Left cardiac atrium (tissue), 4 donors: ENCODE measurements around the gene ADRM1. TPM values are rescaled to one million over a fixed set of nuclear protein-coding genes. Genes with fewer than 3 reads are reported as not detected.
A peak's percentile ranks its signal among the peaks of the same experiment; 100 is the strongest.

Experiments used
- ATAC-seq, 2 donors: fragments of 200-7000 bp; cut with Tn5 transposase; one replicate each; pipeline ENCODE4 v1.9.1; 2020; ENCODE audit warnings: mild to moderate bottlenecking in 2 of 2, moderate library complexity in 2 of 2
- DNase-seq: peaks from one replicate; pipeline ENCODE4 v3.0.0-alpha.2; 2020
- intact Hi-C, 2 donors: fragments of 100-400 bp; cut with DNase I; formaldehyde crosslinking; loops; one replicate each; pipeline versions ENCODE4 v1.14.1 to v1.15.1; 2022 to 2023
- total RNA-seq, 2 donors: library from RNA; stranded (reverse); fragmentation: NEBNext Ultra II Directional; extraction: Animal tissue kit (Norgen Biotek cat#: 25700); gene quantifications; one replicate each; pipeline ENCODE4 v1.2.1, GENCODE V29; 2021
- donor health status: DM: no; HTN: yes; CAD: no.
- donor health status: DM: no; HTN: yes; CAD: no; lungs with severe emphysema.
- donor health status: DM: yes; HTN: yes; CAD: no.
- donor health status: Dilated cardiomyopathy.

ADRM1 gene
- total RNA-seq, 2 donors from 2014 or later: 57.9 to 76.9 TPM

DNA sequence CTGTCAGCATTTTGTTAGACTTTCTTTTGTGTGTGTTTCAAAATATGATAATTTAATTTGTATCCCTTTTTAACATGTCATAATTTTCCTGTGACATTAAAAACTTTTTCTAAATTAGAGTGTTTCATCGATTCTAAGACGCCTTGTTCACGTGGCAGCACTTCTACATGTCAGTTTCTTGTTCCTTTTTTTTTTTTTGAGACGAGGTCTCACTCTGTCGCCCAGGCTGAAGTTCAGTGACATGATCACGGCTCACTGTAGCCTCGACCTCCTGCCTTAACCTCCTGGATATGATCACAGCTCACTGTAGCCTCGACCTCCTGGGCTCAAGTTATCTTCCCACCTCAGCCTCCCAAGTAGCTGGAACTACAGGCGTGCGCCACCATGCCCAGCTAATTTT lies 27.6 kb upstream of the ADRM1 start:
- ATAC-seq: no peak
- no peak for DNase-seq

DNA sequence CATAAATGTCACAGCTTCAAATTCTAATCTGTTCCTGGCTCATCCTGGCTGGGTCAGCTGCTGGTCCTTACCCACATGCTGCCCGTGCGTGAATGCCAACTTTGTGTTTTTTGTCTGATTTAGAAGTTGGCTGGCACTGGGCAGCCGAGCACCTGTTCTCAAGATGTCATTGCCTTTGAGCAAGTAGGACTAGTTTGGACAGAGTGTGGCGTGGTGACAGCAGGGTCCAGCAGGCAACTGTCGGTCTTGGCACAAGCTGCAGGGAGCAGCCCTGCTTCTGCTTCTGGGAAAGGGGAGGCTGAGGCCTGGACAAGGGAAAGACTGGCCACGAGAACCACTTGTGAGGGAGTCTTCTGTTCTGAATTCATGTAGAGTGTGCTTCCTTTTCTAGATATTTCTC lies 26.4 kb upstream of the ADRM1 start:
- peak; percentile 34 to 43 for ATAC-seq
- DNase-seq: no peak
- intact Hi-C loops: no loop called here

More for the DNA sequence above, 27.6 kb upstream of the ADRM1 start:
- intact Hi-C loops: no loop called here

DNA sequence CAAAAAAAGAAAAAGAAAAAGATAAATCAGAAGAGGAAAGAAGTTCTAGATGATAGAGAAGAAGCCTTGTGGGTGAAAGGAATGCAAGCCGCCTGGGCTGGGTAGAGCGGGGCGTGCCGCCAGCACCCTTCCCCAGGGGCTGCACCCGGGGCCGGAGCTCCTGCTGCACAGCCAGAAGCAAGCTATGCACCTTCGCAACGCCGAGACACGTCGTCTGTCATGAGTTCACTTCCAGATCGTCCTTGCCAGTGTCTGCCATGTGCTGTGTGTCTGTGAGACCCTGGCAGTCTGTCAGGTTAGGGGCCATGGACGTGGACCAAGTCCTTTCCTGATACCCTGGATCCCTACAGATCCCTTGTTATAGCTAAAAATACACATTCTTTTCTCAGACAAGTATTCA lies 25.5 kb upstream of the ADRM1 start:
- intact Hi-C loops: no loop called here
- ATAC-seq (peak; percentile 19 to 72), DNase-seq (no peak)

DNA sequence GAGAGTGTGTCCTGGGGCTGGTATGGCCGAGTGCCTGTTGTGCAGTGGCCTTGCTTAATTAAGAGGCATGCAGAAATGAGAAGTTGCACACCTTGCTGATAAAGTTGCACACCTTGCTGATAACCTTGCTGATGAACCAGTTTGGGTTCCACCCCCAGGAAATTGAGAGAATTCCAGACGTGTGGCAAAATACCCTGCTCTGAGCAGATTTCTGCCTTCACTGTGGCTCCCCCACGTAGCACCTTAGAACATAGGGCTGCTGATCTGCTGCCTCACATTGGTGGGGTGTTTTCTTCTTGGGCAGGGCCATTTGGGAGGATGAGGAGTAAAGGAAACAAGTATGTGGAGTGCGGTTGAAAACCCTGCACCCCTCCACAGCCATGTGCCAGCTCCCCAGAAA lies 22.5 kb upstream of the ADRM1 start:
- intact Hi-C loops: no loop called here
- DNase-seq: no peak
- no peak for ATAC-seq

DNA sequence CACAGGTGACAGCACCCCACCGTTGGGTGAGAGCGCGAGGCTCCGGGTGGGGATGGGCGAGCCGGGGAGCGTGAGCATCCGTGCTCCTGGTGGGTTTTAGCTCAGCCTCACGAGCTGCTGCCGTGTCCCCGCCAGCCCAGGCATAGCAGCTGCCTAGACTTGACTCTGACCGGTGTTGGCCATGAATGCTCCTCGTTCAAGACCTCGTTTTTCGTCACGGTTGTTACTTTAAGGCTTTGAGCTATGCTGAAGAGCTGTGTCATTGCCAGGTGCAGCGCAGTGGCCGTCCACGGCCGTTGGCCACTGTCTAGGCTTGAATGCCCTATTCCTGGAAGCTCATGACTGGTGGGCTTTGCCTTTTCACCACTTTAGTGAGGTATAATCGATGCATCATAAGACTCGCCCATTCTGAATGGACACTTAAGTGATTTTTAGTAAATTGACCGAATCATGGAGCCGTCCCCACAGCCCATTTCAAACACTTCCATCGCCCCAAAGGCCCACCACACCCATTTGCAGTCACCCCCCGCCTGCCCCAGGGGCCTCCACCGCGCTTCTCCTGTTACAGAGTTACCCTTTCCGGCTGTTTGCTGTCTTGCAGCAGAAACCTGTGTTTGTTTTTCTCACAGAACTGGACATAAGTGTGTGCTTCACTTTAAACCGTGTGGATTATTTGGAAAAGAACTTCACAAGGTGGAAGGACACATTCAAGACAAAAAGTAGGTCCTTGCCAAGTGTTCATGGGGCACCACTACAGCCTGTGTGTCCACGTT lies 21.4 kb upstream of the ADRM1 start:
- ATAC-seq: no peak
- intact Hi-C loops: no loop called here
- no peak for DNase-seq

DNA sequence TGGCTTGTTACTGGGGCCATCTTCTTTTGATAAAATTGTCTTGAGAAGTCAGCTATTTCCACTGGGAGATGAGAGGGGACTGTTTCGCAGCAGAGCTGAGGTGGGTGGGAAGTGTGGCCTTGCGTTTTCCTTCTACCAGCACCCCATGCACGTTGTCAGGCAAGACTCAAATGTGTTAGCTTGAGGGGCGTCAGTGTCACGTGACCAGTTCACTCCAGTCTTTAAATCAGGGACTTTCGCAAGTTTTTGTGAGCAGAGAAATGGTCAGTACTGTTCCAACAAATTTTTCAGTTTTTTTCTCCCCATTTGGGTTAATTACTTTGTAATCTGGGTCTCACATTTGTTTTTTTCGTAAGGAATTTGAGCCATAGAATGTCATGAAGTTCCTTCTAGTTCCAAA lies 20.7 kb upstream of the ADRM1 start:
- no peak for DNase-seq
- ATAC-seq: no peak
- intact Hi-C loops: no loop called here

DNA sequence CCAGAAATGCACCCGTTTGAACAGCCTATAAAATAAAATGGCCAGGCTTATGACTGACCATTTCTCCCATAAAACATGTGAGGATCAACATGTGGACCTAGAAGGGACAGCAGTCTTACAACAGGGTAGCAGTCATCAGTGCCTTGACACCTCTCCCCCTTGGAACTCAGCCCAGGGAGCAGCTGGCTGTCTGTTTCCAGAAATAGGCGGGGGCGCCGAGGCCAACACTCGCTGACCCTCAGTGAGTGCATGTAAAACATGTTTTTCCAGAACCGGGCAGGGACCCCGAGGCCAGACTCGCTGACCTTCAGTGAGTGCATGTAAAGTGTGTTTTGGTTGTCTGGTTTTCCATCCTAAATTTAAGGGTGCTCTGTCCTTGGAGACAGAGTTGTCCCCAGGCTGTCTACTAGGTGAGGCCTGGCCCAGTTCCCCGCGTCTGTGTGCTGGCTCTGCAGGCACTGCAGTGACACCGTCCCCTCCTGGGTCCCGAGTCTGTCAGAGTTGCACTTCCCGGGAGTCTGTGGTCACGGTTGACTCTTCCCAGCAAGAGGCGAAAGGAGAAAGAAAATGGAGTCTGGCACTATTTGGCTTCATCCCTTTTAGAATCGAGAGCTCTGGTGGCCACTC lies 19.8 kb upstream of the ADRM1 start:
- peak; percentile 70 to 75 for ATAC-seq

DNA sequence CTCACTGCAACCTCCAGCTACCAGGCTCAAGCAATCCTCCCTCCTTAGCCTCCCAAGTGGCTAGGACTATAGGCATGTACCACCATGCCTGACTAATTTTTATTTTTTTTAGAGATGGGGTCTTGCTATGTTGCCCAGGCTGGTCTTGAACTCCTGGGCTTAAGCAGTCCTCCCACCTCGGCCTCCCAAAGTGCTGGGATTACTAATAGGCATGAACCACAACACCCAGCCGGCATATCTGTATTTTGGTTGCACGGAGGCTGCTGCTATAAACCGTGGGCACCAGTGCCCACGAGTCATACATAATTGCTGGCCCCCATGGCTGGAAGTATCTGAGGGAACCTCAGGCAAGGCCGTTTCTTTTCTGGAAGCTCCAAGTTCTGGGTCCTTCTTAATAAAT lies 18.3 kb upstream of the ADRM1 start:
- ATAC-seq: no peak
- intact Hi-C loops: no loop called here
- DNase-seq: no peak

More for the DNA sequence above, 19.8 kb upstream of the ADRM1 start:
- intact Hi-C loops: no loop called here
- DNase-seq: peak; percentile 72

DNA sequence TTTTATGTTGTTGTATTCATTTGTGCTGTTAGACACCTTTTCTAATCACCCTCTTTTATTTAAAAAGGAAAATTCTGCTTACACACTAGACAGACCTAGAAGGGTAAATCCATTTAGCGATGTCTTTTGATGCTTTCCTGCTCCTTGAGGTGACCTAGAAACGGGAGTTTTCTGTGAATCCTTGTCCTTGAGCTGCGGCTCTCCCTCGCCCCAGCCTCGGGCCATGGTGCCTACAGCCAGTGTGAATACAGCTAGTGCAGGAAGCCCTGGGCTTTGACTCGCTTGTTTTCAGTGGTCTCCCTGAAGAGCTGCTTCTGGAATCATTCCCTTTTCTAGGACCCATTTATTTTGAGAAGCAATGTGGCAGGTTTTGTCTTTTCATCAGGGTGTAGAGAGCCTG lies 17.6 kb upstream of the ADRM1 start:
- DNase-seq (no peak), ATAC-seq (no peak)
- intact Hi-C loops: no loop called here

DNA sequence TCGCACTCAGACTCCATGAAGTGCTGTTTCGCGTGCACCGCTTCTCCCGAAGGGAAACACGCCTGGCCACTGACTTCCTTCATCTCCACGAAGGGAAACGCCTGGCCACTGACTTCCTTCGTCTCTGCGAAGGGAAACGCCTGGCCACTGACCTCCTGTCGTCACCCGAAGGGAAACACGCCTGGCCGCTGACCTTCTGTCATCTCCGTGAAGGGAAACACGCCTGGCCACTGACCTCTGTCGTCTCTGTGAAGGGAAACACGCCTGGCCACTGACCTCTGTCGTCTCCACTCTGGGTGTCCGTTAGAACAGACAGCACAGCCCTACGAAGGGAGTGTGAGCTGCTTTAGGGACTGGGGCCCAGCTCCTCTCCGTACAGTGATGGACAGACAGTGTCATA lies 17.1 kb upstream of the ADRM1 start:
- ATAC-seq (peak; percentile 6 to 25), DNase-seq (peak; percentile 82)
- intact Hi-C loops: no loop called here

DNA sequence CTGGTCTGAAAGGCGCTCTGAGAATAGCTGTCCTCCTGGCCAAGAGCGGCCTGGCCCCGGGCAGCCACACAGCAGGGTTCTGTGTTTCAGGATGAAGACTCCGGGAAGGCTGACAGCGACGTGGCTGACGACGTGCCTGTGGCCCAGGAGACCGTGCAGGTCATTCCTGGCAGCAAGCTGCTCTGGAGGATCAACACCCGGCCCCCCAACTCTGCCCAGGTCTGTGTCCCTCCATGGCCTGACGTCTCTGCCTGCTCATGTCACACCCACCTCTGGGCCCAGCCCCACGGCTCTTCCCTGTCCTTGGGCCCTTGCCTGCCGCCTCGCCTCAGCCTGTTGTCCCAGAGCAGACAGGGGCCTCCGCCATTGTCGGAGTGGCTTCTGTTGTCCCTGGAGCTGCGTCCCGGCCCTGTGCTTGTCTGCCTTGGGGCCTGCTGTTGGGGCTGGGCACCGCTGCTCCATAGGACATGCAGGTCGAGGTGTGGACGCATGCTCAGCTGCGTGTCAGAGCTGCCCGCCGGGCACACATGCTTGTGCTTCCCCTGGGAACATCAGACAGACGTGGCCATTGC lies 16.2 kb upstream of the ADRM1 start:
- DNase-seq (peak; percentile 62), ATAC-seq (peak; percentile 54 to 57)
- intact Hi-C loops: no loop called here

DNA sequence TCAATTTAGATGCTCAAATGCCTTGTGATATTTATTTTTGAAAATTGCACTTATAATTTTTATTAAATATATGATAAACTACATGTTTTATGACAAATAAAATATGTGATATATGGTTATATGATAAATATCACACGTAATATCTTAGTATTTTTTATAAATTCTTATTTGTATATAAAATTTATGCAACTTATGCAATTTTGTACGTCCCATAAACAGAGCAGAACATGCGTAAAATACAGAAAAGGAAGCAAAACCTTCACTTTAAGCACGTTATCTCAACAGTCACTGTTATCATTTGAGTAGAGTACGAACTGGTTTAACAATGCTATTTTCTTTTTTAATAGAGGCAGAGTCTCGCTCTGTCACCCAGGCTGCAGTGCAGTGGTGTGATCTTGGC lies 15.7 kb upstream of the ADRM1 start:
- ATAC-seq (no peak), DNase-seq (no peak)
- intact Hi-C loops: no loop called here

DNA sequence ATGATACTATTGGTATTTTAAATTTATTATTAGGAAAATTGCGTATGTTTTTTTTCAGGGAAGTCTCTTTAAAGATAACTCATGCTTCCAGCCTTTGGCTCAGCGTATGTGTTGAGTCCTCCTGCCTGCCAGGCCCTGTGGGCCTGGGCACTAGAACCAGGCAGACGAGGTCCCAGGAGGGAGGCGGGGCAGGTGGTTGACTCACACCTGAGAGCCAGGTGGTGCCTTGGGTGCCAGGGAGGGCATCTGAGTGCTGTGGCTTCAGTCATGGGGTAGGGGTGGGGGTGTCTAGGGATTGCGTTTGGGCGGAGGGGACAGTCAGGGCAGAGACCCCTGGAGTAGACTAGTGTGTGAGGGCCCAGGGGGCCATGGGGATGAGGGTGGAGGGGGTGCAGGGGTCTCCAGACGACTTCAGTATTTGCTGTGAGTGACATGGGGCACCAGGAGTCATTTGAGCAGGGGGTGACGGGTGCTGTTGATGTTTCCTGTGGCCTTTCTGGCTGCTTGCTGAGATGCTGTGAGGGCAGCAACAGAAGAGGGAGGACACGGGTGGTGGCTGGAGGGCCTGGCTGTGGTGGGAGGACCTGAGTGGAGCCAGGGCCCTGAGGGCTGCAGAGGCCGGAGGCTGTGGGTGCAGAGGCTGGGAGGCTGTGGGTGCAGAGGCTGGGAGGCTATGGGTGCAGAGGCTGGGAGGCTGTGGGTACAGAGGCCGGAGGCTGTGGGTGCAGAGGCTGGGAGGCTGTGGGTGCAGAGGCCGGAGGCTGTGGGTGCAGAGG lies 14.8 kb upstream of the ADRM1 start:
- DNase-seq (no peak), ATAC-seq (no peak)
- intact Hi-C loops: no loop called here

DNA sequence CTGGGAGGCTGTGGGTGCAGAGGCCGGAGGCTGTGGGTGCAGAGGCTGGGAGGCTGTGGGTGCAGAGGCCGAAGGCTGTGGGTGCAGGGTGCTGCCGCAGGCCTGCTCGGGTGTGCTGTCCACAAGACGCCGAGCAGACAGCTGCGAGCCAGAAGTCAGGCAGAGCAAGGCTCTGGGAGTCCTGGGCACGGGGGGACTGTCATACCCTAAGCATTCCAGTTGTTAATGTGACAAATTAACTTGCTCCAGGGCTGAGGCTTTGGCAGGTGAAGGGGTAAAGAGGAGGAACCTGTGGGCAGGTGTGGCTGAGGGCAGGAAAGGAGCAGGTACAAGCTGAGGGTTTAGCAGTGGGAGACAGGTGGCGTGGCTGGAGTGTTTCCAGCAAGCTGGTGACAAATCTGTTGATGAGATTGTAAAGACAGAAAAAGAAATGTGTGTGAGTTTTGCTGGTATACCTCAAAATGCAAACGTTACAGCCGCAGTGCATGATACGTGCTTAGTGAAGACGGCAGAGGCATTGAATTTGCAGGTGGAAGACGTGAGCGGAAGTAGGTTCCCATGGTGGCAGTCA lies 14.2 kb upstream of the ADRM1 start:
- intact Hi-C loops: no loop called here
- DNase-seq: no peak
- no peak for ATAC-seq

DNA sequence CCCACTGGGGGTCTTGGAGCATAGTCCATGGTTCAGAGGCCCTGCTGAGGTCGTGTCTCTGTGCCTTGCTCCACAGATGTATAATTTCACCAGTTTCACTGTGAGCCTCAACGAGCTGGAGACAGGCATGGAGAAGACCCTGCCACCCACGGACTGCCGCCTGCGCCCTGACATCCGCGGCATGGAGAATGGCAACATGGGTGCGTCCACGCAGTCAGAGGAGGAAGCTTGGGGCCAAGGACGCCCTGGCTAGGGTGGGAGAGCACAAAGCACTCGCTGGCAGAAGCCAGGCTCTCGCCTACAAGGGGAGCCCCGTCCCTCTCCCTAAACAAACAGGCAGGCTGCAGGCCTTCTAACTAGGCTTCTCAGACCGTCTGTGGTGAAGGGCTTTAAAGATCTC lies 13.7 kb upstream of the ADRM1 start:
- DNase-seq (no peak), ATAC-seq (no peak)
- intact Hi-C loops: no loop called here

DNA sequence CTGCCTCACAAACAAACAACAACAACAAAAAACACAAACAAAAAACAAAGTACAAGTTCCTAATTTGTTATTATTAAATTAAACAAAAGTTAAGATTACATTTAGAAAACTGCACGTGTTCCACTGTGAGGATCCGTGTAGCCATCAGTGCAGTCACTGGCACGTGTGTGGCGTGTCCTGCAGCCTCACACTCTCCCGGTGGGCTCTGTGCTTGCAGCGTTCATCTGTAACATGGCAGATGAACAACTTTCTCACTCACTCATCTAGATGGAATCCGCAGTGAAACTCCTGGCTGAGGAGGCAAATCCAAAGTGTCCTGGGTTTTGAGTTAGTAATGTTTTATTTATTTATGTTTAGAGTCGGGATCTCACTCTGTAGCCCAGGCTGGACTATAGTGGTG lies 12.9 kb upstream of the ADRM1 start:
- ATAC-seq (no peak), DNase-seq (no peak)
- intact Hi-C loops: no loop called here

DNA sequence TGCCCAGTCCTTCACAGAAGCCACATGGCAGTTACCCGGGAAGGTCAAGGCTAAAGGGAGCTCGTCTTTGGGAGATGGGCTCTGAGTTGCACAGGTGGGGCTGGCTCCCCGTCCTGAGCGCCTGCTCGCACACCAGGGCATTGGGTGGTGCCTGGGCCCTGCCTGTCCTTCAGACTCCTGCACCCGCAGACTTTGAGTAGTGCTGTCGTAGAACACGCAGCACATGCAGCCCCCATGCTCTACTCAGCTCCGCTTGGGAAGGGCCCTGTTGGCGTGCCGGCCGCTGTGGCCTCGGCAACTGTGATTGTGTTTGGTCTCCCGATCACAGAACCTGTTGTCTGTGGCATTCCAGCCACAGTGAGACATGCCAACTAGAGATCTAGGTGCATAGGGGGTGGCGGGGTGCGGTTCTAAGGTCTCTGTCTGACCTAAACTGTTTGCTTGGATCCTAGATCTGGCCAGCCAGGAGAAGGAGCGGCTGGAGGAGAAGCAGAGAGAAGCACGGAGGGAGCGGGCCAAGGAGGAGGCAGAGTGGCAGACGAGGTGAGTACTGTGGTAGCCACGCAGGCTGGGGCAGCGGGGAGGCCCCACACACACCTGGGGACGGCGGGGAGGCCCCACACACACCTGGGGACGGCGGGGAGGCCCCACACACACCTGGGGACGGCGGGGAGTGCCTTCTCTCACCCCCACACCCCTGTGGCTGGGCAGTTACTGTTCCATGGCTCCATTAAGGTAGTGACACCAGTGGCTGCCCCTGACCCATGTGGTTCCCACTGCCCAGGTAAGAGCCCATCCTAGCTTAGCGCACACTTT lies 11.3 kb upstream of the ADRM1 start:
- DNase-seq (no peak), ATAC-seq (peak in 1 of 2 donors; percentile 9)
- intact Hi-C loops: no loop called here

DNA sequence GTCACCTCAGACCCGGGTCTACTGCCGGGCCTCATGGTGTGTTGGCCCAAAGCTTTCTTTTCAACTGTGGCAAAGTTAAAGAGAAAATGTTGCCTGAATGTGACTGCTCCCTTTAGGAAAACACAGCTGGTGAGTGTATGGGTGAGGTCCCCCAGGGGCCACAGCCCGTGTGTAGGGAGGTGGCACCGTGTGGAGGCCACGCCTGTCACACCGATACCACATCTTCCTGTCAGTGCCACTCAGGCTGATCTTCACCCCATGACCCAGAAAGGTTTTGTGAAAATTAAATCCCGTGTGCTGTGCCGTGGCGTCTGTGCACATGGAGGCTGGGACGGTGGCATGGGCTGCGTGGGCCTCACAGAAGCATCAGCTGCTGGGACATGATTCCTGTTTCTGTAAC lies 10.7 kb upstream of the ADRM1 start:
- no peak for ATAC-seq
- no peak for DNase-seq
- intact Hi-C loops: no loop called here
